ENCODE results near the gene PLEKHD1. TPM values are rescaled to one million over a fixed set of nuclear protein-coding genes. Genes with fewer than 3 reads are reported as not detected.

The PLEKHD1 gene
- total RNA-seq, 2 experiments from 2014 or later: 0.47 to 0.63 TPM

- H3K4me3 ChIP-seq (ENCODE audit: low read length): no peak overlapping the region
- ChIA-PET CTCF (no interaction called here), POLR2A (no interaction called here)
- no peak overlapping the region for H3K27ac ChIP-seq (ENCODE audit: low read depth in 1 of 2, low read length in 2 of 2)
- H3K27me3 ChIP-seq (ENCODE audit: control insufficient read depth in 1 of 2, insufficient read depth in 2 of 2, low read length in 2 of 2): peaks cover 0 to 6% of the 10 kb centered on the region in 2 experiments
- DNase-seq: no peak
- no peaks in the 10 kb centered on the region for H3K9me3 Mint-ChIP-seq
- TF ChIP-seq CTCF (IDR thresholded peaks at IDR 0.05): no peak
- H3K9me3 ChIP-seq (ENCODE audit: control insufficient read depth in 1 of 2, insufficient read depth in 1 of 2, low read length in 2 of 2): no peaks in the 10 kb centered on the region
- ATAC-seq (ENCODE audit: poor library complexity): no peak
- no peaks in the 10 kb centered on the region for H3K36me3 ChIP-seq (ENCODE audit: insufficient read depth, low read length)
- no peak overlapping the region for H3K27ac Mint-ChIP-seq
- H3K27me3 Mint-ChIP-seq: peaks cover 10% of the 10 kb centered on the region
- H3K36me3 Mint-ChIP-seq (ENCODE audit: low read depth): no peaks in the 10 kb centered on the region
- H3K4me3 Mint-ChIP-seq: no peak overlapping the region
- H3K4me1 ChIP-seq (ENCODE audit: insufficient read depth, low read length): no peaks in the 10 kb centered on the region
- H3K4me1 Mint-ChIP-seq (ENCODE audit: low read depth): no peaks in the 10 kb centered on the region
- intact Hi-C loops (cut with DNase I, micrococcal nuclease): no loop called here
These were observed 16.9 kb downstream of the PLEKHD1 start for GRCh38 chr14:69501423-69501838.

- peaks cover 8% of the 10 kb centered on the region for H3K27me3 Mint-ChIP-seq
- Histone ChIP-seq H3K4me3 (ENCODE audit: low read length) (no peak overlapping the region), H3K27me3 (ENCODE audit: control insufficient read depth in 1 of 2, insufficient read depth in 2 of 2, low read length in 2 of 2) (peaks cover 0 to 5% of the 10 kb centered on the region in 2 experiments), H3K27ac (ENCODE audit: low read depth in 1 of 2, low read length in 2 of 2) (no peak overlapping the region), H3K9me3 (ENCODE audit: control insufficient read depth in 1 of 2, insufficient read depth in 1 of 2, low read length in 2 of 2) (no peaks in the 10 kb centered on the region), H3K4me1 (ENCODE audit: insufficient read depth, low read length) (no peaks in the 10 kb centered on the region), H3K36me3 (ENCODE audit: insufficient read depth, low read length) (no peaks in the 10 kb centered on the region)
- H3K4me1 Mint-ChIP-seq (ENCODE audit: low read depth): no peaks in the 10 kb centered on the region
- no peak for DNase-seq
- intact Hi-C loops (cut with DNase I, micrococcal nuclease): no loop called here
- ATAC-seq (ENCODE audit: poor library complexity): no peak
- no peak overlapping the region for H3K27ac Mint-ChIP-seq
- H3K9me3 Mint-ChIP-seq: no peaks in the 10 kb centered on the region
- ChIA-PET CTCF (interaction anchor here (0.6 kb wide), 1 partner anchor 144 kb away, joined by 3 read pairs; no protein-coding TSS in a partner anchor), POLR2A (no interaction called here)
- no peak for TF ChIP-seq CTCF (IDR thresholded peaks at IDR 0.05)
- H3K4me3 Mint-ChIP-seq: no peak overlapping the region
- no peaks in the 10 kb centered on the region for H3K36me3 Mint-ChIP-seq (ENCODE audit: low read depth)
These were observed 20.2 kb downstream of the PLEKHD1 start for GRCh38 chr14:69504775-69505174.

GRCh38 chr14:69505338-69506240 lies 21.1 kb downstream of the PLEKHD1 start:
- no peak for TF ChIP-seq CTCF (IDR thresholded peaks at IDR 0.05)
- H3K4me3 Mint-ChIP-seq: no peak overlapping the region
- H3K27me3 Mint-ChIP-seq: peaks cover 8% of the 10 kb centered on the region
- intact Hi-C loops (cut with DNase I, micrococcal nuclease): no loop called here
- H3K27ac Mint-ChIP-seq: no peak overlapping the region
- H3K27me3 ChIP-seq (ENCODE audit: control insufficient read depth in 1 of 2, insufficient read depth in 2 of 2, low read length in 2 of 2): no peaks in the 10 kb centered on the region
- no peaks in the 10 kb centered on the region for H3K36me3 ChIP-seq (ENCODE audit: insufficient read depth, low read length)
- ATAC-seq (ENCODE audit: poor library complexity) (no peak), DNase-seq (no peak)
- POLR2A ChIA-PET: no interaction called here
- CTCF ChIA-PET: no interaction called here
- H3K4me1 ChIP-seq (ENCODE audit: insufficient read depth, low read length): no peaks in the 10 kb centered on the region
- H3K36me3 Mint-ChIP-seq (ENCODE audit: low read depth): no peaks in the 10 kb centered on the region
- no peaks in the 10 kb centered on the region for H3K9me3 Mint-ChIP-seq
- H3K9me3 ChIP-seq (ENCODE audit: control insufficient read depth in 1 of 2, insufficient read depth in 1 of 2, low read length in 2 of 2): no peaks in the 10 kb centered on the region
- no peak overlapping the region for H3K27ac ChIP-seq (ENCODE audit: low read depth in 1 of 2, low read length in 2 of 2)
- H3K4me1 Mint-ChIP-seq (ENCODE audit: low read depth): no peaks in the 10 kb centered on the region
- no peak overlapping the region for H3K4me3 ChIP-seq (ENCODE audit: low read length)
